IPS-11a (cell line): ENCODE data around the gene GALR2.
A peak's percentile ranks its signal among the peaks of the same experiment; 100 is the strongest.
"Not testable (repeated sequence)": the region's sequence is repeated elsewhere in the genome, so short reads cannot be mapped to it uniquely, and the experiment has no call there.

Source experiments
- H3K4me3 ChIP-seq: one replicate; pipeline ENCODE4 v1.5.1; 2013; ENCODE audit warnings: low read depth, low read length, control low read depth

GALR2 gene

GRCh38 chr17:76049836-76050537, 24.6 kb upstream of the GALR2 start:
- no peak overlapping the region for H3K4me3 ChIP-seq

- H3K4me3 ChIP-seq = no peak overlapping the region
These were observed 23.8 kb upstream of the GALR2 start for GRCh38 chr17:76050538-76051467.

- H3K4me3 ChIP-seq = no peak overlapping the region
These were observed 23.0 kb upstream of the GALR2 start for GRCh38 chr17:76051561-76051960.

GRCh38 chr17:76053246-76054111, 21.1 kb upstream of the GALR2 start:
- H3K4me3 ChIP-seq = no peak overlapping the region

- no peak overlapping the region for H3K4me3 ChIP-seq
These were observed 20.5 kb upstream of the GALR2 start for GRCh38 chr17:76054112-76054476.

GRCh38 chr17:76056882-76057281, 17.7 kb upstream of the GALR2 start:
- H3K4me3 ChIP-seq = no peak overlapping the region

- not testable (repeated sequence) for H3K4me3 ChIP-seq
These were observed 16.3 kb upstream of the GALR2 start for GRCh38 chr17:76058264-76058663.

GRCh38 chr17:76063875-76064546, 10.6 kb upstream of the GALR2 start:
- no peak overlapping the region for H3K4me3 ChIP-seq

GRCh38 chr17:76065775-76066174, 8.8 kb upstream of the GALR2 start:
- no peak overlapping the region for H3K4me3 ChIP-seq

GRCh38 chr17:76071531-76072147, 2.9 kb upstream of the GALR2 start:
- H3K4me3 ChIP-seq = peak overlapping the region; percentile 81

- H3K4me3 ChIP-seq = peak within 1 kb of the TSS; percentile 81
These were observed 2.3 kb upstream of the GALR2 start, which contains the start of gene SRP68 for GRCh38 chr17:76072148-76072858. Gene SRP68, minus strand, starts transcription at chr17:76072517. Its CDS starts 26 bp downstream, at chr17:76072491.

GRCh38 chr17:76075364-76076145, 974 bp downstream of the GALR2 start:
- H3K4me3 ChIP-seq = no peak overlapping the region

GRCh38 chr17:76076146-76076764, 1.7 kb downstream of the GALR2 start:
- H3K4me3 ChIP-seq = no peak overlapping the region

GRCh38 chr17:76076765-76077583, 2.4 kb downstream of the GALR2 start:
- H3K4me3 ChIP-seq = no peak overlapping the region

- H3K4me3 ChIP-seq = no peak overlapping the region
These were observed 3.1 kb downstream of the GALR2 start for GRCh38 chr17:76077584-76078110.

- H3K4me3 ChIP-seq = not testable (repeated sequence)
These were observed 3.8 kb downstream of the GALR2 start for GRCh38 chr17:76078370-76078769.

- H3K4me3 ChIP-seq = no peak within 1 kb of the TSS
These were observed 4.4 kb downstream of the GALR2 start, which contains the start of gene ZACN for GRCh38 chr17:76078860-76079534. Gene ZACN, plus strand, starts transcription at chr17:76079182. Its CDS starts 83 bp downstream, at chr17:76079265.
